Kidney (tissue), 14 donors: Measurements from ENCODE around the gene OR51B4. TPM values are rescaled to one million over a fixed set of nuclear protein-coding genes. Genes with fewer than 3 reads are reported as not detected.

Experiments used
- DNase-seq, 5 donors: peaks; one replicate each; pipeline ENCODE4 v3.0.0-alpha.2; 2013 to 2020
- FAIRE-seq: peaks from 2 replicates; lab custom pipeline; 2012; peaks lifted over from hg19 to GRCh38; lab: Jason Lieb, UNC
- H3K27ac ChIP-seq, 2 donors: one replicate each; pipeline ENCODE4 v1.7.0; 2013; ENCODE audit warnings: low read depth in 2 of 2, low read length in 2 of 2, inconsistent platforms in 1 of 2
- H3K27me3 ChIP-seq: one replicate; pipeline ENCODE4 v1.7.1; 2013; ENCODE audit warnings: low read length, inconsistent platforms; ENCODE audit not compliant: control insufficient read depth, insufficient read depth
- H3K36me3 ChIP-seq, 3 donors: one replicate each; pipeline versions ENCODE4 v1.7.0 to v1.7.1; 2013; ENCODE audit warnings: low read length in 3 of 3, control low read depth in 1 of 3, inconsistent platforms in 1 of 3; ENCODE audit not compliant: insufficient read depth in 3 of 3, control insufficient read depth in 2 of 3
- H3K4me1 ChIP-seq, 3 donors: one replicate each; pipeline versions ENCODE4 v1.7.0 to v1.7.1; 2013; ENCODE audit warnings: low read length in 3 of 3, inconsistent platforms in 1 of 3, low read depth in 1 of 3; ENCODE audit not compliant: control insufficient read depth in 2 of 3, insufficient read depth in 2 of 3
- H3K4me3 ChIP-seq, 3 donors: one replicate each; pipeline versions ENCODE4 v1.7.0 to v1.8.1; 2013; ENCODE audit warnings: low read length in 3 of 3, control low read depth in 1 of 3, inconsistent platforms in 1 of 3
- H3K9ac ChIP-seq, 3 donors: one replicate each; pipeline versions ENCODE4 v1.7.0 to v1.7.1; 2013; ENCODE audit warnings: low read length in 3 of 3, control low read depth in 1 of 3, inconsistent platforms in 1 of 3
- H3K9me3 ChIP-seq, 3 donors: one replicate each; pipeline versions ENCODE4 v1.7.0 to v1.7.1; 2013; ENCODE audit warnings: low read length in 3 of 3, control low read depth in 1 of 3, inconsistent platforms in 1 of 3; ENCODE audit not compliant: control insufficient read depth in 2 of 3, insufficient read depth in 1 of 3
- CTCF ChIP-seq: IDR thresholded peaks from 3 replicates; pipeline ENCODE4 v1.5.1; 2012; ENCODE audit warnings: mild to moderate bottlenecking, moderate library complexity, borderline replicate concordance; ENCODE audit not compliant: insufficient read depth; ENCODE audit errors: extremely low read depth
- intact Hi-C: fragments of 100-400 bp; cut with DNase I; formaldehyde crosslinking; loops from one replicate; pipeline ENCODE4 v1.11.1; 2022
- polyA plus RNA-seq: library from polyadenylated mRNA; stranded (reverse); fragments of 350-450 nt; fragmentation: Illumina TruSeq; extraction: RNeasy Lipid Tissue Mini Kit (QIAGEN cat#74804); gene quantifications from one replicate; pipeline ENCODE4 v1.2.3, GENCODE V29; 2014; ENCODE audit warnings: low read depth, low replicate concordance; ENCODE audit not compliant: insufficient read depth
- total RNA-seq: library from RNA; stranded (reverse); fragmentation: NEBNext Ultra II Directional; extraction: Animal tissue kit (Norgen Biotek cat#: 25700); gene quantifications from one replicate; pipeline ENCODE4 v1.2.1, GENCODE V29; 2021
- donor health status: control.
- donor health status: control.
- donor health status: control.
- donor health status: control.
- donor health status: control.
- donor health status: DM: yes; HTN: yes; CAD: no.
- donor health status: Normal renal cell carcinoma (clear cell type).

Gene OR51B4
- total and polyA plus RNA-seq, 2 donors from 2014 or later = not detected

- no peaks in the 10 kb centered on the region for H3K27me3 ChIP-seq
- no peak overlapping the region for H3K9ac ChIP-seq
- H3K4me1 ChIP-seq = no peaks in the 10 kb centered on the region
- H3K4me3 ChIP-seq = no peak overlapping the region
- no peak for TF ChIP-seq CTCF
- no peak for DNase-seq
- no peaks in the 10 kb centered on the region for H3K9me3 ChIP-seq
- intact Hi-C loops = no loop called here
- no peak for FAIRE-seq
- H3K27ac ChIP-seq = no peak overlapping the region
- H3K36me3 ChIP-seq = no peaks in the 10 kb centered on the region
Observed at GRCh38 chr11:5252919-5253265, 48.9 kb downstream of the OR51B4 start.

GRCh38 chr11:5252192-5252918 is 49.4 kb downstream of the OR51B4 start:
- no peak for TF ChIP-seq CTCF
- FAIRE-seq = no peak
- no peak overlapping the region for H3K4me3 ChIP-seq

GRCh38 chr11:5251746-5252145 is 50.0 kb downstream of the OR51B4 start:
- no peaks in the 10 kb centered on the region for H3K27me3 ChIP-seq
- intact Hi-C loops = no loop called here
- TF ChIP-seq CTCF = no peak
- H3K9me3 ChIP-seq = no peaks in the 10 kb centered on the region
- H3K27ac ChIP-seq = no peak overlapping the region
- FAIRE-seq (no peak), DNase-seq (no peak)
- H3K9ac ChIP-seq = no peak overlapping the region
- no peak overlapping the region for H3K4me3 ChIP-seq
- no peaks in the 10 kb centered on the region for H3K4me1 ChIP-seq
- no peaks in the 10 kb centered on the region for H3K36me3 ChIP-seq

More at GRCh38 chr11:5252192-5252918, 49.4 kb downstream of the OR51B4 start:
- H3K9me3 ChIP-seq = no peaks in the 10 kb centered on the region
- no peak overlapping the region for H3K9ac ChIP-seq
- H3K36me3 ChIP-seq = no peaks in the 10 kb centered on the region
- no peak for DNase-seq
- no peak overlapping the region for H3K27ac ChIP-seq
- H3K27me3 ChIP-seq = no peaks in the 10 kb centered on the region
- intact Hi-C loops = no loop called here
- H3K4me1 ChIP-seq = no peaks in the 10 kb centered on the region

Other genes with a start within 250 kb of the OR51B4 start
- not detected for gene OR52E2, start 242.3 kb downstream of the OR51B4 start, total RNA-seq
- not detected for gene OR52E2, start 242.3 kb downstream of the OR51B4 start, polyA plus RNA-seq
- not detected for gene OR52E1, start 232.4 kb downstream of the OR51B4 start, total RNA-seq
- not detected for gene OR52E1, start 232.4 kb downstream of the OR51B4 start, polyA plus RNA-seq
- gene OR52A5, start 163.6 kb downstream of the OR51B4 start, total RNA-seq = not detected
- not detected for gene OR52A5, start 163.6 kb downstream of the OR51B4 start, polyA plus RNA-seq
- not detected for gene OR52A1, start 147.2 kb downstream of the OR51B4 start, total RNA-seq
- not detected for gene OR52A1, start 147.2 kb downstream of the OR51B4 start, polyA plus RNA-seq
- gene OR51V1, start 101.3 kb downstream of the OR51B4 start, total RNA-seq = not detected
- not detected for gene OR51V1, start 101.3 kb downstream of the OR51B4 start, polyA plus RNA-seq
- gene HBB, start 74.9 kb downstream of the OR51B4 start, total RNA-seq = 59.9 TPM
- gene HBB, start 74.9 kb downstream of the OR51B4 start, polyA plus RNA-seq = 10.9 TPM
- 1.3 TPM for gene HBD, start 67.5 kb downstream of the OR51B4 start, total RNA-seq
- 5.6 TPM for gene HBD, start 67.5 kb downstream of the OR51B4 start, polyA plus RNA-seq
- gene HBG1, start 52.1 kb downstream of the OR51B4 start, total RNA-seq = not detected
- gene HBG1, start 52.1 kb downstream of the OR51B4 start, polyA plus RNA-seq = not detected
- gene HBG2, start 47.2 kb downstream of the OR51B4 start, total RNA-seq = not detected
- gene HBG2, start 47.2 kb downstream of the OR51B4 start, polyA plus RNA-seq = not detected
- not detected for gene HBE1, start 32.0 kb downstream of the OR51B4 start, total RNA-seq
- not detected for gene HBE1, start 32.0 kb downstream of the OR51B4 start, polyA plus RNA-seq
- not detected for gene OR51B2, start 22.4 kb upstream of the OR51B4 start, total RNA-seq
- gene OR51B2, start 22.4 kb upstream of the OR51B4 start, polyA plus RNA-seq = not detected
- gene OR51B5, start 41.6 kb upstream of the OR51B4 start, total RNA-seq = not detected
- not detected for gene OR51B5, start 41.6 kb upstream of the OR51B4 start, polyA plus RNA-seq
- not detected for gene OR51B6, start 49.6 kb upstream of the OR51B4 start, total RNA-seq
- gene OR51B6, start 49.6 kb upstream of the OR51B4 start, polyA plus RNA-seq = not detected
- gene OR51M1, start 81.9 kb upstream of the OR51B4 start, total RNA-seq = not detected
- gene OR51M1, start 81.9 kb upstream of the OR51B4 start, polyA plus RNA-seq = not detected
- gene OR51Q1, start 120.2 kb upstream of the OR51B4 start, total RNA-seq = not detected
- not detected for gene OR51Q1, start 120.2 kb upstream of the OR51B4 start, polyA plus RNA-seq
- gene OR51I1, start 139.6 kb upstream of the OR51B4 start, total RNA-seq = 0.35 TPM
- gene OR51I1, start 139.6 kb upstream of the OR51B4 start, polyA plus RNA-seq = not detected
- not detected for gene OR51I2, start 147.4 kb upstream of the OR51B4 start, total RNA-seq
- not detected for gene OR51I2, start 147.4 kb upstream of the OR51B4 start, polyA plus RNA-seq
- not detected for gene OR52D1, start 186.7 kb upstream of the OR51B4 start, total RNA-seq
- gene OR52D1, start 186.7 kb upstream of the OR51B4 start, polyA plus RNA-seq = not detected
- gene UBQLN3, start 208.0 kb upstream of the OR51B4 start, total RNA-seq = 0.35 TPM
- gene UBQLN3, start 208.0 kb upstream of the OR51B4 start, polyA plus RNA-seq = not detected
- 0.69 TPM for gene UBQLNL, start 214.8 kb upstream of the OR51B4 start, total RNA-seq
- 0.32 TPM for gene UBQLNL, start 214.8 kb upstream of the OR51B4 start, polyA plus RNA-seq
- gene OR52H1, start 246.6 kb upstream of the OR51B4 start, total RNA-seq = 0.57 TPM
- not detected for gene OR52H1, start 246.6 kb upstream of the OR51B4 start, polyA plus RNA-seq